ENCODE data around the gene DVL2.
"Not testable (repeated sequence)": the region's sequence is repeated elsewhere in the genome, so short reads cannot be mapped to it uniquely, and the experiment has no call there.

The DVL2 gene

GRCh38 chr17:7204828-7205461, 29.4 kb downstream of the DVL2 start:
- in situ Hi-C loops (cut with HindIII; ENCODE audit: low sequenced_read_pairs) = no loop called here

GRCh38 chr17:7204336-7204735, 30.0 kb downstream of the DVL2 start:
- in situ Hi-C loops (cut with HindIII; ENCODE audit: low sequenced_read_pairs) = no loop called here

- in situ Hi-C loops (cut with HindIII; ENCODE audit: low sequenced_read_pairs) = no loop called here
These were observed 30.9 kb downstream of the DVL2 start for GRCh38 chr17:7203391-7203790.

GRCh38 chr17:7196651-7197401, 37.5 kb downstream of the DVL2 start:
- in situ Hi-C loops (cut with HindIII; ENCODE audit: low sequenced_read_pairs) = no loop called here

DNA sequence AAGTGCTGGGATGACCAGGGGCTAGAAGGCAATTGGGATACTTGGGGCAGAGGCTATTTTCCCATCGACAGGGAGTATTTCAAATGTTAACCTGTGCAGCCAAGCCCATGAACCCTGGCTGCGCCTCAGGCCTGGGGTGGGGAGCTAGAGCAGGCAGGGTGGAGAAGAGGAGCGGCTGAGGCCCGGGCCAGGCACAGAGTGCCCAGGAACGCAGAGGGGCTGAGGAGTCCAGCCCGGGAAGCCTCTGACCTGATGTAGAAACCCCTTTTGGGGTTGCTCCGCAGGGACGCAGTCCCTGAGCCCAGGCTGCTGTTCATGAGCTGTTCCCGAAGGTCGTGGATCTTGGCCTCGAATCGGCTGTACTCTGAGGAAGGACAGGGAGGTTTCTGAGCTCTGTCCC, 38.3 kb downstream of the DVL2 start:
- in situ Hi-C loops (cut with HindIII; ENCODE audit: low sequenced_read_pairs) = no loop called here

GRCh38 chr17:7192271-7192937, 41.9 kb downstream of the DVL2 start:
- in situ Hi-C loops (cut with HindIII; ENCODE audit: low sequenced_read_pairs) = no loop called here

- in situ Hi-C loops (cut with HindIII; ENCODE audit: low sequenced_read_pairs) = no loop called here
These were observed 42.6 kb downstream of the DVL2 start for GRCh38 chr17:7191571-7192270.

GRCh38 chr17:7191069-7191468, 43.2 kb downstream of the DVL2 start:
- in situ Hi-C loops (cut with HindIII; ENCODE audit: low sequenced_read_pairs) = no loop called here

DNA sequence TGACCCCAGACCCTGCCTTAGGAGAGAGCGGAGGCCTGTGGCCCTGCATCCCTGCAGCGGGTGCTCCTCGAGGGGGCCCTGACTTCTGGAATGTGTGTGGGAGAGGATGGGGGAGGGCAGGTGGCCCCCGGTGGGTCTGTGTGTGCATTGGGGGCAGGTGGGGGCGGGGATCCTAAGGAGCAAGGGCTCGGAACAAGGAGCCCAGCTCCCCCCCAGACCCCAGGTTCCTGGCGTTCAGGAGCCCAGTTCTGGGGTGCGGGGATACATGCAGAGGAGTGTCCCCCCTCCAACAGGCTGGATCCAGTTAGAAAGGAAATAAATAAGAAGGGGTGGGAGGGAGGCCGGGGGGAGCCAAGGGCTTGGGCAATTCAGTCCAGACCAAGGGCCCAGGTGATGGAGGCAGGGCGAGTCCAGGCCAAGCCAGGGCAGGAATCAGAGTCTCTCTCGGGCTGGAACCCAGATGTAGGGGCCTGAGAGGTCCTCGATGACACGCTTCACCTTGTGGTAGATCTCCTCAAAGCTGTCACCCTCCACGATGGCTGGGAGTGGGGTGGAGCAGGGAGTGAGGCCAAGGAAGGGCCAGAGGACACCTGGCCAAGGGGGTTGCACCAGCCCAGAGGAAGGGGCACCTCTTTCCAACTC, 43.9 kb downstream of the DVL2 start:
- in situ Hi-C loops (cut with HindIII; ENCODE audit: low sequenced_read_pairs) = no loop called here

GRCh38 chr17:7186241-7186640, 48.1 kb downstream of the DVL2 start:
- in situ Hi-C loops (cut with HindIII; ENCODE audit: low sequenced_read_pairs) = no loop called here

DNA sequence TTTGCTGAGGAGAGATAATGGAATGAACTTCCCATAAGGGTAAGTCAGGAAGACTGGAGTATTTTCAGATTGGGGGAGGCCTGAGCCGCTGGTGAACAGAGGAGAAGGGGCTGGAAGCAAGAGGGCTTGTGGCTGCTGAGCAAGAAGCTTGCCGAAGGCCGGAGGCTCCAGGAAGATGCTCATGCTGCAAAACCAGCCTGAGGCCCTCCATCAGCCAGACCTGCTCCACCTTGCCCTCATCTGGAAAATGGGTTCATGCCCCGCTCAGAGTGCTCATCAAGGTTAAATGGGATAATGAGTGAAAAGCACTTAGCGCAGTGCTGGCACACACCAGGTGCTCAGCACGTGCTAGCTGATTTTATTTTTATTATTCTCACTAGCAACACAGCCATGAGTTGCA, 49.7 kb downstream of the DVL2 start:
- in situ Hi-C loops (cut with HindIII; ENCODE audit: low sequenced_read_pairs) = no loop called here

GRCh38 chr17:7184091-7184488, 50.2 kb downstream of the DVL2 start:
- in situ Hi-C loops (cut with HindIII; ENCODE audit: low sequenced_read_pairs) = no loop called here

- in situ Hi-C loops (cut with HindIII; ENCODE audit: low sequenced_read_pairs) = no loop called here
These were observed 50.8 kb downstream of the DVL2 start for GRCh38 chr17:7183433-7184090.

DNA sequence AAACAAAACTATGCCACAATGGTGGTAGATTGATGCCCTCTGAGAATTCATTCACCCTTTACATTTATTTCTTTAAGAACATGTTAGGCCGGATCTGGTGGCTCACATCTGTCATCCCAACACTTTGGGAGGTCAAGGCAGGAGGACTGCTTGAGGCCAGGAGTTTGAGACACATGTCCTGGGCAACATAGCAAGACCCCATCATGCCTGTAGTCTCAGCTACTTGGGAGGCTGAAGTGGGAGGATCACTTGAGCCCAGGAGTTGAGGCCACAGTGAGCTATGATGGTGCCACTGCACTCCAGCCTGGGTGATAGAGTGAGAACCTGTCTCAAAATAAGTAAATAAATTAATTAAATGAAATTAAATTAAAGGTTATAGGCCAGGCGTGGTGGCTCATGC, 52.2 kb downstream of the DVL2 start:
- in situ Hi-C loops (cut with HindIII; ENCODE audit: low sequenced_read_pairs) = not testable (repeated sequence)

GRCh38 chr17:7179317-7180254, 54.7 kb downstream of the DVL2 start, which contains the start of gene ASGR1:
Gene ASGR1, minus strand, starts transcription at chr17:7179370. Its CDS starts 807 bp downstream, at chr17:7178563.
- in situ Hi-C loops (cut with HindIII; ENCODE audit: low sequenced_read_pairs) = no loop called here

DNA sequence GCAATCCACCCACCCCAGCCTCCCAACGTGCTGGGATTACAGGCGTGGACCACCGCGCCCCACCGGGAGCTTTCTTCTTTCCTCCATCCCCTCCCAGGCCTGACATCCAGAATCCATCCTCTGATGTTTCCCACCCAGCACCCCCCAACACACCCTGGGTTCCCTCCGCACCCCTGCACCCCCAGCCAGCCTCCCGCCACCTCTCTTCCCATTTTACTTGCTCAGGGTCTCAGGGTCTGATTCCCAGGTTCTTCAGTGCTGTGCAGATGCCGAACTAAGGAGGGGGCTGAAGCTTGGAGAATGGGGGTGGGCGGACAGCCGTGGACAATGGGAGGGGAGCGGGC, 55.4 kb downstream of the DVL2 start:
- in situ Hi-C loops (cut with HindIII; ENCODE audit: low sequenced_read_pairs) = no loop called here

DNA sequence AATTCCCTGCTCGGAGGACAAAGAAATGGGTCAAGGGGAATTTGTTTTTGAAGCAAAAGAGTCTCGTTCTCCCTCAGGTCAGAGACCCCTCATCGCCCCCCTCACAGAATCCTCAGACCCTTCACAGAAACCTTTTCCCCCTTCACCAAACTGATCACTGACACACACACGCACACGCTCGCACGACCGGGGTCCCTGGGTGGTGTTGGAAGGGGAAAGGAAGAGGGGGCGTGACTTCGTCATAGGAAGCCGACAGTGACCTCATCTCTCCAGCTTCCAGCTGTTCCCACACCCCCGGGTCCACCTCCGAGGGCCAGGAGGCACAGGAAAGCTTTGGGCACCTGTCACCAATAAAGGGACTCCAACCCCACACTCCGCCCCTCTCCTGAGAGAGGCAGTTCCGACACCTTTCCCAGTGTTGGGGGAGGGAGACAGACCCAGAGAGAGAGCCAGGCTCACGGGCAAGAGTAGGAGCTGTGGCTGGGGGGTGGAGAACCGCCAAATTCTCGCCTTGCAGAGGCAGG, 56.3 kb downstream of the DVL2 start:
- in situ Hi-C loops (cut with HindIII; ENCODE audit: low sequenced_read_pairs) = no loop called here

DNA sequence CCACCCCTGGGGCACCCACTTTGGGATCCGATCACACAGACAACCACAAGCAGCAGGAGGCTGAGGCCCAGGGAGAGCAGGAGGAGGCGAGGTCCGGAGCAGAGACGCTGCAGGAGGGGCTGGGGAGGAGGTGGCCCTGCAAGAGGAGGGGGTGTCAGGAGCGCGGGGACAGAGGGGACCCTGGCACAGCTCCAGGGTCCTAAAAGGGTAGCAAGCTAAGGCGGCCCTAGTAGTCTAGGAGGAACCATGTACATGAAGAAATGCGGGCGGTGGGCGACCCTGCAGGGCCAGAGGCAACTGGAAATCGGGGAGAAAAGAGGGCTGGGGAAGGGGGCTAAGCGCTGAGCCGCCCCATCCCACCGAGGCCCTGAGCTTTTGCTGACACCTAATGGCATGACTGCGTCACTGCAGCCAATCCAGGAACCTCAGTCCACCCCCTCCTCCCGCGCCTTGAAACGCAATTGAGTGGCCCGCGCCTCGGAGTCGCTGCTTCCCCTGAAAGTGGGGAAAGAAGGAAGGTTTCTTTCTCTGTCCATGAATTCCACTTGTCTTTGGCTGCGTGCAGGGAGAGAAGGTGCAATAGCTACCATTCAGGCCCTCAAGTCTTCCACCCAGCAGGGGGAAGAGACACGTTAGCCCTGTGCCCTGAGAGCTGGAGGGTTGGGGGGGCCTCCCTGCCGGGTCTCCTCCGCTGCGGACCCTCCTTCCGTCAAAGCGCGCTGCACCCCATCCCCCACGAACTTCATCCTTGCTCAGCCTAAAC, 56.9 kb downstream of the DVL2 start:
- in situ Hi-C loops (cut with HindIII; ENCODE audit: low sequenced_read_pairs) = no loop called here

DNA sequence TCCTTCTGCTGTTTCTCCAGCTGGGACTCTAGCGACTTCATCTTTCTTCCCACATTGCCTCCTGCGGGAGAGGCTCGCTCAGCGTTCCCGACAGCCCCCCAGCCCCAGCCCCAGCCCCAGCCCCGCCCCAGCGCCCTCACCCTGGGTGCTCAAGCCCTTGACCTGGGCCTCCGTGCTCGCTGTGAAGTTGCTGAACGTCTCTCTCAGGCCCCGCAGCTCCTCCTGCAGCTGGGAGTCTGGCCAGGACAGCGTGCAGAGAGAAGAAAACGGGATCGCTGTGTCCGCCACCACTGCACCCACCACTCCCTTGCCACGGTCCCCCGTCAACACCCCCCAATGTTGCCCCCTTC, 57.5 kb downstream of the DVL2 start:
- in situ Hi-C loops (cut with HindIII; ENCODE audit: low sequenced_read_pairs) = no loop called here
